H1 (cell line): ENCODE results near the gene JPH2.

Experiments
- CEBPB ChIP-seq: IDR thresholded peaks from 2 replicates; pipeline ENCODE4 v1.6.1; 2012; ENCODE audit warnings: low read depth, low read length
- CHD2 ChIP-seq: IDR thresholded peaks from 2 replicates; pipeline ENCODE4 v1.6.1; 2012; ENCODE audit warnings: low read length, improper control_type of control experiment
- GABPA ChIP-seq: IDR thresholded peaks from 2 replicates; pipeline ENCODE4 v1.6.1; 2011; ENCODE audit warnings: mild to moderate bottlenecking, low read length, moderate library complexity, borderline replicate concordance; ENCODE audit not compliant: insufficient read depth
- MAX ChIP-seq: IDR thresholded peaks from 2 replicates; pipeline ENCODE4 v1.6.1; 2012; ENCODE audit warnings: inconsistent platforms
- POLR2A ChIP-seq, 2 experiments: IDR thresholded peaks; 1 replicate in 1 of 2; 2 replicates in 1 of 2; pipeline ENCODE4 v1.6.1; 2011; ENCODE audit warnings: low read depth in 2 of 2, low read length in 2 of 2, mild to moderate bottlenecking in 2 of 2; ENCODE audit errors: control extremely low read depth in 1 of 2
- POLR2AphosphoS5 ChIP-seq: IDR thresholded peaks from 2 replicates; pipeline ENCODE4 v1.6.1; 2011; ENCODE audit warnings: low read depth, low read length
- SIN3A ChIP-seq, 2 experiments: IDR thresholded peaks in 1 of 2; conservative IDR thresholded peaks in 1 of 2; 2 replicates each; pipeline ENCODE4 v1.6.1; 2011 to 2012; ENCODE audit warnings: low read length in 2 of 2, improper control_type of control experiment in 1 of 2, low read depth in 1 of 2, mild to moderate bottlenecking in 1 of 2
- SIRT6 ChIP-seq: IDR thresholded peaks from one replicate; pipeline ENCODE4 v1.7.1; 2012; ENCODE audit warnings: low read length, inconsistent platforms
- SRF ChIP-seq: IDR thresholded peaks from 2 replicates; pipeline ENCODE4 v1.6.1; 2011; ENCODE audit warnings: mild to moderate bottlenecking, low read depth, low read length, moderate library complexity
- TAF1 ChIP-seq: IDR thresholded peaks from 2 replicates; pipeline ENCODE4 v1.6.1; 2011; ENCODE audit warnings: mild to moderate bottlenecking, low read depth, low read length
- ZNF274 ChIP-seq: IDR thresholded peaks from 2 replicates; pipeline ENCODE4 v1.7.0; 2012; ENCODE audit warnings: low read length, borderline replicate concordance; ENCODE audit errors: extremely low read depth
- TF ChIP-seq, protein P1 (sequence below), 3 experiments: IDR thresholded peaks; 1 replicate in 2 of 3; 2 replicates in 1 of 3; pipeline versions ENCODE4 v1.5.1 to v1.6.1; 2011; ENCODE audit warnings: low read length in 3 of 3, mild to moderate bottlenecking in 3 of 3, inconsistent platforms in 2 of 3, low read depth in 1 of 3, moderate library complexity in 1 of 3; ENCODE audit not compliant: insufficient read depth in 1 of 3; ENCODE audit errors: control extremely low read depth in 1 of 3
- TF ChIP-seq, protein P2 (sequence below): IDR thresholded peaks from 2 replicates; pipeline ENCODE4 v1.6.1; 2012; ENCODE audit warnings: inconsistent platforms

DNA sequence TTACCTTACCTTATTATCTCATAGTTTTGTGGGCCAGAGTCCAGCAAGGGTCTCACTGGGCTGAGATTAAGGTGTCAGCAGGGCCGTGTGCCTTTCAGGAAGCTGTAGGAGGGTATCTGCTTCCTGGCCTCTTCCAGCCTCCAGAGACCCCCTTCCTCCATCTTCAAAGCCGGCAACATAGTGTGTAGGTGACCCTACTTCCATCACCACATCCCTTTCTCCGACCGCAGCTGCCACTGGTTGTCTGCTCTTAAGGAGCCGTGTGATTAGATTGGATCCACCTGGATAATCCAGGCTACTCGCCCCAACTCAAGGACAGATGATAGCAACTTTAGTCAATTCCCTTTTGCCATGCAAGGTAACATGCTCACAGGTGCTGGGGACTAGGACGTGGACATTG lies 91.2 kb downstream of the JPH2 start:
- TF ChIP-seq POLR2AphosphoS5, result no peak
- TF ChIP-seq SIN3A (conservative IDR thresholded peaks at IDR 0.05 in 1 of 2, IDR thresholded peaks at IDR 0.05 in 1 of 2; ENCODE audit: low read depth in 1 of 2, low read length in 2 of 2), result no peak
- TF ChIP-seq, protein P1, sequence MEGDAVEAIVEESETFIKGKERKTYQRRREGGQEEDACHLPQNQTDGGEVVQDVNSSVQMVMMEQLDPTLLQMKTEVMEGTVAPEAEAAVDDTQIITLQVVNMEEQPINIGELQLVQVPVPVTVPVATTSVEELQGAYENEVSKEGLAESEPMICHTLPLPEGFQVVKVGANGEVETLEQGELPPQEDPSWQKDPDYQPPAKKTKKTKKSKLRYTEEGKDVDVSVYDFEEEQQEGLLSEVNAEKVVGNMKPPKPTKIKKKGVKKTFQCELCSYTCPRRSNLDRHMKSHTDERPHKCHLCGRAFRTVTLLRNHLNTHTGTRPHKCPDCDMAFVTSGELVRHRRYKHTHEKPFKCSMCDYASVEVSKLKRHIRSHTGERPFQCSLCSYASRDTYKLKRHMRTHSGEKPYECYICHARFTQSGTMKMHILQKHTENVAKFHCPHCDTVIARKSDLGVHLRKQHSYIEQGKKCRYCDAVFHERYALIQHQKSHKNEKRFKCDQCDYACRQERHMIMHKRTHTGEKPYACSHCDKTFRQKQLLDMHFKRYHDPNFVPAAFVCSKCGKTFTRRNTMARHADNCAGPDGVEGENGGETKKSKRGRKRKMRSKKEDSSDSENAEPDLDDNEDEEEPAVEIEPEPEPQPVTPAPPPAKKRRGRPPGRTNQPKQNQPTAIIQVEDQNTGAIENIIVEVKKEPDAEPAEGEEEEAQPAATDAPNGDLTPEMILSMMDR (IDR thresholded peaks at IDR 0.05; ENCODE audit: control extremely low read depth in 1 of 3, insufficient read depth in 1 of 3, low read depth in 1 of 3, low read length in 3 of 3), result no peak
- TF ChIP-seq CHD2, result no peak
- TF ChIP-seq SRF, result no peak
- TF ChIP-seq POLR2A (IDR thresholded peaks at IDR 0.05; ENCODE audit: control extremely low read depth in 1 of 2, low read depth in 2 of 2, low read length in 2 of 2), result no peak
- no peak for TF ChIP-seq ZNF274
- TF ChIP-seq, protein P2, sequence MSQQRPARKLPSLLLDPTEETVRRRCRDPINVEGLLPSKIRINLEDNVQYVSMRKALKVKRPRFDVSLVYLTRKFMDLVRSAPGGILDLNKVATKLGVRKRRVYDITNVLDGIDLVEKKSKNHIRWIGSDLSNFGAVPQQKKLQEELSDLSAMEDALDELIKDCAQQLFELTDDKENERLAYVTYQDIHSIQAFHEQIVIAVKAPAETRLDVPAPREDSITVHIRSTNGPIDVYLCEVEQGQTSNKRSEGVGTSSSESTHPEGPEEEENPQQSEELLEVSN, result no peak
- TF ChIP-seq MAX, result no peak
- no peak for TF ChIP-seq GABPA
- no peak for TF ChIP-seq TAF1
- TF ChIP-seq CEBPB, result no peak
- TF ChIP-seq SIRT6, result no peak
